Gastroesophageal sphincter (tissue), 3 donors: Measurements from ENCODE around the gene PEX26.
A peak's percentile ranks its signal among the peaks of the same experiment; 100 is the strongest.

ENCODE experiments used
- CTCF ChIP-seq, 4 experiments: fragments of 200-600 bp in 2 of 4; fragments of 450-650 bp in 2 of 4; sonication (generic) in 1 of 4; IDR thresholded peaks; one replicate each; pipeline ENCODE4 v1.5.1; 2017 to 2019; ENCODE audit warnings: antibody characterized with exemption in 4 of 4, mild to moderate bottlenecking in 2 of 4, moderate library complexity in 2 of 4
- POLR2A ChIP-seq, 2 donors: fragments of 450-650 bp; IDR thresholded peaks; one replicate each; pipeline ENCODE4 v1.6.1; 2017; ENCODE audit warnings: antibody characterized with exemption in 2 of 2, mild to moderate bottlenecking in 2 of 2, moderate library complexity in 1 of 2
- POLR2AphosphoS5 ChIP-seq: sonication (generic); formaldehyde crosslinking; IDR thresholded peaks from one replicate; pipeline ENCODE4 v1.6.1; 2017; ENCODE audit warnings: antibody characterized with exemption

GRCh38 chr22:18077639-18078328 lies at the start of gene PEX26:
- TF ChIP-seq POLR2AphosphoS5 (peak; percentile 73), CTCF (IDR thresholded peaks at IDR 0.05) (peak in 1 of 4 experiments; percentile 3), POLR2A (IDR thresholded peaks at IDR 0.05) (peak; percentile 30 to 43)
